Testis (tissue), 3 donors: Measurements from ENCODE around the gene TTL. TPM values are rescaled to one million over a fixed set of nuclear protein-coding genes. Genes with fewer than 3 reads are reported as not detected.

Source experiments
- DNase-seq: peaks from one replicate; pipeline ENCODE4 v3.0.0-alpha.2; 2019
- H3K27ac ChIP-seq, 2 donors: fragments of 200-600 bp; sonication (generic); one replicate each; pipeline ENCODE4 v1.5.1; 2019
- H3K27me3 ChIP-seq: fragments of 200-600 bp; sonication (generic); one replicate; pipeline ENCODE4 v1.5.1; 2019
- H3K36me3 ChIP-seq: fragments of 200-600 bp; sonication (generic); one replicate; pipeline ENCODE4 v1.5.1; 2017; ENCODE audit warnings: low read depth; ENCODE audit errors: missing control alignments
- H3K4me1 ChIP-seq: fragments of 200-600 bp; sonication (generic); one replicate; pipeline ENCODE4 v1.5.1; 2019
- H3K4me3 ChIP-seq, 2 donors: fragments of 200-600 bp; sonication (generic); one replicate each; pipeline ENCODE4 v1.5.1; 2017 to 2019
- H3K9me3 ChIP-seq: fragments of 200-600 bp; sonication (generic); one replicate; pipeline ENCODE4 v1.5.1; 2017
- POLR2A ChIP-seq: fragments of 450-650 bp; IDR thresholded peaks from one replicate; pipeline ENCODE4 v1.6.1; 2017; ENCODE audit warnings: antibody characterized with exemption, mild to moderate bottlenecking, moderate library complexity
- WGBS, 2 donors: methylation state at CpG; one replicate each; pipeline ENCODE4 v1.1.5; 2018; 5-methylcytosine and 5-hydroxymethylcytosine counted together
- intact Hi-C: fragments of 100-400 bp; cut with DNase I; formaldehyde crosslinking; loops from one replicate; pipeline ENCODE4 v1.15.1; 2023; ENCODE audit warnings: low total_unique reads
- polyA plus RNA-seq: library from polyadenylated mRNA; stranded (reverse); fragments of 350-450 nt; fragmentation: Illumina TruSeq; extraction: RNeasy Lipid Tissue Mini Kit (QIAGEN cat#74804); gene quantifications from one replicate; pipeline ENCODE4 v1.2.3, GENCODE V29; 2014; ENCODE audit warnings: low read depth, low replicate concordance; ENCODE audit not compliant: insufficient read depth
- total RNA-seq, 2 donors: library from RNA; depleted of rRNA; stranded (reverse); fragments of >200 nt; gene quantifications; one replicate each; pipeline ENCODE4 v1.2.3, GENCODE V29; 2016
- TF ChIP-seq, protein P1 (sequence below), 3 experiments: fragments of 450-650 bp in 2 of 3; fragments of 200-600 bp in 1 of 3; sonication (generic) in 1 of 3; IDR thresholded peaks; one replicate each; pipeline ENCODE4 v1.5.1; 2016 to 2019; ENCODE audit warnings: antibody characterized with exemption in 3 of 3, mild to moderate bottlenecking in 2 of 3, moderate library complexity in 1 of 3

TTL gene
- total and polyA plus RNA-seq, 3 donors from 2014 or later: 11.4 to 14.3 (median 12.2) TPM

- Histone ChIP-seq H3K36me3 (no peaks in the 10 kb centered on the region), H3K4me1 (peaks cover 4% of the 10 kb centered on the region), H3K4me3 (no peak overlapping the region), H3K27ac (no peak overlapping the region), H3K27me3 (no peaks in the 10 kb centered on the region), H3K9me3 (no peaks in the 10 kb centered on the region)
- DNase-seq: no peak
- WGBS, 2 donors: 39 to 44% methylated on average over 5 of the region's 5 CpGs
- intact Hi-C loops: no loop called here
- TF ChIP-seq, protein P1, sequence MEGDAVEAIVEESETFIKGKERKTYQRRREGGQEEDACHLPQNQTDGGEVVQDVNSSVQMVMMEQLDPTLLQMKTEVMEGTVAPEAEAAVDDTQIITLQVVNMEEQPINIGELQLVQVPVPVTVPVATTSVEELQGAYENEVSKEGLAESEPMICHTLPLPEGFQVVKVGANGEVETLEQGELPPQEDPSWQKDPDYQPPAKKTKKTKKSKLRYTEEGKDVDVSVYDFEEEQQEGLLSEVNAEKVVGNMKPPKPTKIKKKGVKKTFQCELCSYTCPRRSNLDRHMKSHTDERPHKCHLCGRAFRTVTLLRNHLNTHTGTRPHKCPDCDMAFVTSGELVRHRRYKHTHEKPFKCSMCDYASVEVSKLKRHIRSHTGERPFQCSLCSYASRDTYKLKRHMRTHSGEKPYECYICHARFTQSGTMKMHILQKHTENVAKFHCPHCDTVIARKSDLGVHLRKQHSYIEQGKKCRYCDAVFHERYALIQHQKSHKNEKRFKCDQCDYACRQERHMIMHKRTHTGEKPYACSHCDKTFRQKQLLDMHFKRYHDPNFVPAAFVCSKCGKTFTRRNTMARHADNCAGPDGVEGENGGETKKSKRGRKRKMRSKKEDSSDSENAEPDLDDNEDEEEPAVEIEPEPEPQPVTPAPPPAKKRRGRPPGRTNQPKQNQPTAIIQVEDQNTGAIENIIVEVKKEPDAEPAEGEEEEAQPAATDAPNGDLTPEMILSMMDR (IDR thresholded peaks at IDR 0.05): no peak
- no peak for TF ChIP-seq POLR2A
Measured at GRCh38 chr2:112577756-112578155, 95.8 kb downstream of the TTL start.

- Histone ChIP-seq H3K4me3 (no peak overlapping the region), H3K27ac (no peak overlapping the region), H3K36me3 (no peaks in the 10 kb centered on the region), H3K27me3 (no peaks in the 10 kb centered on the region), H3K4me1 (peaks cover 4% of the 10 kb centered on the region), H3K9me3 (no peaks in the 10 kb centered on the region)
- DNase-seq: no peak
- intact Hi-C loops: no loop called here
- TF ChIP-seq, protein P1 (IDR thresholded peaks at IDR 0.05): no peak
- TF ChIP-seq POLR2A: no peak
Measured at GRCh38 chr2:112579241-112579640, 97.3 kb downstream of the TTL start.

DNA sequence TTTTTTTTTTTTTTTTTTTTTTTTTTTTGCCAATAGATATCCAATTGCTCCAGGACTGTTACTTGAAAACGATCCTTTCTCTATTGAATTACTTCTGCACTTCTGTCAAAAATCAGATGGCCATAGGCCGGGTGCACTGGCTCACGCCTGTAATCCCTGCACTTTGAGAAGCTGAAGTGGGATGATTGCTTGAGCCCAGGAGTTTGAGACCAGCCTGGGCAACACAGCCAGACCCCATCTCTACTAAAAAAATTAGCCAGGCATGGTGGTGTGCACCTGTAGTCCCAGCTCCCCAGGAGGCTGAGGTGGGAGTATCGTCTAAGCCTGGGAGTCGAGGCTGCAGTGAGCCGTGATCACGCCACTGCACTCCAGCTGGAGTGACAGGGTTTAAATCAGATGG is 98.1 kb downstream of the TTL start:
- 91% methylated on average over 7 of the region's 7 CpGs for WGBS, 2 donors
- intact Hi-C loops: no loop called here
- DNase-seq: no peak
- Histone ChIP-seq H3K9me3 (no peaks in the 10 kb centered on the region), H3K4me3 (no peak overlapping the region), H3K36me3 (no peaks in the 10 kb centered on the region), H3K4me1 (peaks cover 8% of the 10 kb centered on the region), H3K27ac (no peak overlapping the region), H3K27me3 (no peaks in the 10 kb centered on the region)
- TF ChIP-seq, protein P1 (IDR thresholded peaks at IDR 0.05): no peak
- no peak for TF ChIP-seq POLR2A

DNA sequence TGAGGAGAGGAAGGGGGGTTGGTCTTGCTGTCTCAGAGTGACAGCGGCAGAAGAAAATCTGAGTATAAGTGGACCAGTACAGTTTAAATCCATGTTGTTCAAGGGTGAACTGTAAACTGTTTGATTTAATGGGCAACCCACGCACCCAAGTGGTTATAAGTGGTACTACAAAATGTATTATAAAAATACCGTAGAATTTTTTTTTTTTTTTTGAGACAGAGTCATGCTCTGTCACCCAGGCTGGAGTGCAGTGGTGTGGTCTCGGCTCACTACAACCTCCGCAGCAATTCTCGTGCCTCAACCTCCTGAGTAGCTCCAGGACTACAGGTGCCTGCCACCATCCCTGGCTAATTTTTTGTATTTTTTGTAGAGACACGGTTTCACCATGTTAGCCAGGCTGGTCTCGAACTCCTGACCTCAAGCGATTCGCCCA is 100.4 kb downstream of the TTL start:
- H3K36me3 ChIP-seq: no peaks in the 10 kb centered on the region
- H3K4me3 ChIP-seq: no peak overlapping the region
- peaks cover 14% of the 10 kb centered on the region for H3K4me1 ChIP-seq
- no peaks in the 10 kb centered on the region for H3K27me3 ChIP-seq
- TF ChIP-seq, protein P1 (IDR thresholded peaks at IDR 0.05): peak; percentile 38 to 82 (median 55)
- no peak for TF ChIP-seq POLR2A
- intact Hi-C loops: no loop called here
- H3K27ac ChIP-seq: no peak overlapping the region
- peak; percentile 32 for DNase-seq
- H3K9me3 ChIP-seq: no peaks in the 10 kb centered on the region
- WGBS, 2 donors: 38 to 41% methylated on average over 10 of the region's 10 CpGs

GRCh38 chr2:112583497-112584133 is 101.7 kb downstream of the TTL start:
- Histone ChIP-seq H3K9me3 (no peaks in the 10 kb centered on the region), H3K4me3 (peak overlapping the region; percentile 69 to 78), H3K36me3 (no peaks in the 10 kb centered on the region), H3K27me3 (no peaks in the 10 kb centered on the region), H3K4me1 (peaks cover 14% of the 10 kb centered on the region), H3K27ac (peak overlapping the region; percentile 95 to 96)
- intact Hi-C loops: no loop called here
- 19 to 28% methylated on average over 14 to 19 of the region's 19 CpGs for WGBS, 2 donors
- TF ChIP-seq, protein P1 (IDR thresholded peaks at IDR 0.05): no peak
- DNase-seq: peak; percentile 37
